Tibial nerve (tissue), 4 donors: Measurements from ENCODE around the gene TPSB2.

Experiments
- EP300 ChIP-seq, 2 donors: sonication (generic); formaldehyde crosslinking; IDR thresholded peaks; one replicate each; pipeline ENCODE4 v1.6.1; 2017; ENCODE audit warnings: antibody characterized with exemption in 2 of 2, mild to moderate bottlenecking in 1 of 2
- POLR2A ChIP-seq, 2 donors: fragments of 450-650 bp; IDR thresholded peaks; one replicate each; pipeline ENCODE4 v1.6.1; 2017; ENCODE audit warnings: antibody characterized with exemption in 2 of 2, mild to moderate bottlenecking in 2 of 2, moderate library complexity in 2 of 2
- TF ChIP-seq, protein P1 (sequence below), 5 experiments: fragments of 200-600 bp in 3 of 5; fragments of 450-650 bp in 2 of 5; sonication (generic) in 3 of 5; IDR thresholded peaks; one replicate each; pipeline ENCODE4 v1.5.1; 2016 to 2019; ENCODE audit warnings: antibody characterized with exemption in 5 of 5, mild to moderate bottlenecking in 3 of 5, moderate library complexity in 2 of 5

DNA sequence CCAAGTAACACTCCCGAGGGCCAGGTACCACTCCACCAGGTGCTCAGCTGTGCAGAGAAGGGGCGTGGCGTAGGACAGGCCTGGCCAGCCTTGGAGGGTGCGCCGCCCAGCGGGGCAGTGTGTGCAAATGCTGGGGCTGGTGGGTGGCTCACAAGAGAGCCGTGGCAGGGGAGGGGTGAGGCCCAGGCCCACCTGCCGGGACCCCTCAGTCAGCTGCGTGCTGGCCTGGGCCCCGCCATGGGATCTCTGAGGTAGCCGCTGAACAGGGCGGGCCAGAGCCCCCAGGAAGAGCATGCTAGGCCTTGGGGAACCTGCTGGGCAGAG is 13.7 kb downstream of the TPSB2 start:
- TF ChIP-seq, protein P1, sequence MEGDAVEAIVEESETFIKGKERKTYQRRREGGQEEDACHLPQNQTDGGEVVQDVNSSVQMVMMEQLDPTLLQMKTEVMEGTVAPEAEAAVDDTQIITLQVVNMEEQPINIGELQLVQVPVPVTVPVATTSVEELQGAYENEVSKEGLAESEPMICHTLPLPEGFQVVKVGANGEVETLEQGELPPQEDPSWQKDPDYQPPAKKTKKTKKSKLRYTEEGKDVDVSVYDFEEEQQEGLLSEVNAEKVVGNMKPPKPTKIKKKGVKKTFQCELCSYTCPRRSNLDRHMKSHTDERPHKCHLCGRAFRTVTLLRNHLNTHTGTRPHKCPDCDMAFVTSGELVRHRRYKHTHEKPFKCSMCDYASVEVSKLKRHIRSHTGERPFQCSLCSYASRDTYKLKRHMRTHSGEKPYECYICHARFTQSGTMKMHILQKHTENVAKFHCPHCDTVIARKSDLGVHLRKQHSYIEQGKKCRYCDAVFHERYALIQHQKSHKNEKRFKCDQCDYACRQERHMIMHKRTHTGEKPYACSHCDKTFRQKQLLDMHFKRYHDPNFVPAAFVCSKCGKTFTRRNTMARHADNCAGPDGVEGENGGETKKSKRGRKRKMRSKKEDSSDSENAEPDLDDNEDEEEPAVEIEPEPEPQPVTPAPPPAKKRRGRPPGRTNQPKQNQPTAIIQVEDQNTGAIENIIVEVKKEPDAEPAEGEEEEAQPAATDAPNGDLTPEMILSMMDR (IDR thresholded peaks at IDR 0.05): no peak
- TF ChIP-seq EP300 (IDR thresholded peaks at IDR 0.05): no peak
- TF ChIP-seq POLR2A (IDR thresholded peaks at IDR 0.05): no peak
